Right lobe of liver (tissue), 6 donors: ENCODE data around the gene NRDC. TPM values are rescaled to one million over a fixed set of nuclear protein-coding genes. Genes with fewer than 3 reads are reported as not detected.
A peak's percentile ranks its signal among the peaks of the same experiment; 100 is the strongest.

ENCODE experiments used
- ATAC-seq, 4 donors: fragments of 200-7000 bp; cut with Tn5 transposase; one replicate each; pipeline ENCODE4 v1.9.1; 2020; ENCODE audit warnings: mild to moderate bottlenecking in 4 of 4, moderate library complexity in 4 of 4
- DNase-seq, 3 donors: peaks; one replicate each; pipeline ENCODE4 v3.0.0-alpha.2; 2020
- H3K27ac ChIP-seq, 3 donors: fragments of 200-600 bp; one replicate each; pipeline ENCODE4 v1.8.0; 2022
- H3K27me3 ChIP-seq, 2 donors: fragments of 200-600 bp; one replicate each; pipeline ENCODE4 v1.8.0; 2022
- H3K36me3 ChIP-seq, 4 donors: fragments of 200-600 bp; sonication (generic) in 1 of 4; one replicate each; pipeline versions ENCODE4 v1.5.1 to v1.8.0; 2017 to 2022; ENCODE audit warnings: control low read depth in 1 of 4
- H3K4me1 ChIP-seq, 4 donors: fragments of 200-600 bp; sonication (generic) in 1 of 4; one replicate each; pipeline versions ENCODE4 v1.5.1 to v1.8.0; 2017 to 2022; ENCODE audit warnings: control low read depth in 1 of 4
- H3K4me3 ChIP-seq, 3 donors: fragments of 200-600 bp; one replicate each; pipeline ENCODE4 v1.8.0; 2022
- H3K9me3 ChIP-seq, 4 donors: fragments of 200-600 bp; sonication (generic) in 1 of 4; one replicate each; pipeline versions ENCODE4 v1.5.1 to v1.8.0; 2017 to 2022; ENCODE audit warnings: control low read depth in 1 of 4
- POLR2A ChIP-seq: fragments of 450-650 bp; IDR thresholded peaks from one replicate; pipeline ENCODE4 v1.6.1; 2017; ENCODE audit warnings: antibody characterized with exemption, mild to moderate bottlenecking
- WGBS: methylation state at CpG from one replicate; pipeline ENCODE4 v1.1.6; 2018; ENCODE audit warnings: low coverage, low lambda C conversion rate; ENCODE audit not compliant: insufficient coverage; ENCODE audit errors: missing lambda C conversion rate; 5-methylcytosine and 5-hydroxymethylcytosine counted together
- intact Hi-C, 2 donors: fragments of 100-400 bp; cut with DNase I; formaldehyde crosslinking; loops; one replicate each; pipeline versions ENCODE4 v1.11.2 to v1.14.1; 2022
- total RNA-seq, 6 experiments: library from RNA; depleted of rRNA in 2 of 6; stranded (reverse); fragments of >200 nt in 2 of 6; fragmentation: NEBNext Ultra II Directional in 3 of 6; extraction: Animal tissue kit (Norgen Biotek cat#: 25700) in 3 of 6; gene quantifications; one replicate each; pipeline versions ENCODE4 v1.1.0 to v1.2.4, GENCODE V29; 2016 to 2023
- TF ChIP-seq, protein P1 (sequence below), 4 donors: fragments of 200-600 bp in 3 of 4; fragments of 450-650 bp in 1 of 4; IDR thresholded peaks; one replicate each; pipeline versions ENCODE4 v1.5.1 to v1.8.0; 2016 to 2022; ENCODE audit warnings: antibody characterized with exemption in 4 of 4, mild to moderate bottlenecking in 2 of 4
- donor health status: DM: no; HTN: yes; CAD: no.
- donor health status: DM: no; HTN: no; CAD: no.
- donor health status: DM: no; HTN: no; CAD: no.
- donor health status: DM: no; HTN: yes; CAD: no.
- donor health status: DM: no; HTN: yes; CAD: no.

NRDC gene
- total RNA-seq, 6 experiments from 2014 or later, result 57.9 to 88.0 (median 84.4) TPM

DNA sequence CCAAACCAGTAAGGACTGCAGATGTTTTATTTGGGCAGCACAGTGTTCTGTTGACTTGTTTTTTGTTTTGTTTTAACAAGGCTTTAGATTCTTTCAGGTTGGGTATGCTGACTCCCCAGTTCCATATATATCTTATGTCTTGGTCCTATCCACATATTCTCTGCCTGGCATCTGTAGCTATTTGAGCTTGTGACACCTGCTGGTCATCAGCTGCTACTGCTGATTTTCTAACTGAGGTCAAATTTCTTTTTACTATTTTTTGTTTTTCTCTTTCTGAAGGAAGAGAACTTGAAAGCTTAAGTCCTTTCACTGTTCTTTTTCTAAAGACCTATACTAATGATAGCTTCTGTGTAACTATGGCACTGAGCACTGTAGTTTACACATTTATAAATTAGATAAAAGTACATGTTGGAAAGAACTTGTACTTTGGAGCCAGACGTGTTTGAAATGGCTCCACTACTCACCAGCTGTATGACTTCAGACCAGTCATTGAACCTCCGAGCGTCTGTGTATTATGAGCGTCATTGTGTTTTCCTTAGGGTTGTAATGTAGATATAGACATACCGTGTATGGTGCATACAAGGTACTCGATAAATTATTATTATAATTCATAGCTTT lies 109.4 kb downstream of the NRDC start:
- H3K4me3 ChIP-seq, result no peak overlapping the region
- no peaks in the 10 kb centered on the region for H3K27me3 ChIP-seq
- no peak for TF ChIP-seq POLR2A
- TF ChIP-seq, protein P1, sequence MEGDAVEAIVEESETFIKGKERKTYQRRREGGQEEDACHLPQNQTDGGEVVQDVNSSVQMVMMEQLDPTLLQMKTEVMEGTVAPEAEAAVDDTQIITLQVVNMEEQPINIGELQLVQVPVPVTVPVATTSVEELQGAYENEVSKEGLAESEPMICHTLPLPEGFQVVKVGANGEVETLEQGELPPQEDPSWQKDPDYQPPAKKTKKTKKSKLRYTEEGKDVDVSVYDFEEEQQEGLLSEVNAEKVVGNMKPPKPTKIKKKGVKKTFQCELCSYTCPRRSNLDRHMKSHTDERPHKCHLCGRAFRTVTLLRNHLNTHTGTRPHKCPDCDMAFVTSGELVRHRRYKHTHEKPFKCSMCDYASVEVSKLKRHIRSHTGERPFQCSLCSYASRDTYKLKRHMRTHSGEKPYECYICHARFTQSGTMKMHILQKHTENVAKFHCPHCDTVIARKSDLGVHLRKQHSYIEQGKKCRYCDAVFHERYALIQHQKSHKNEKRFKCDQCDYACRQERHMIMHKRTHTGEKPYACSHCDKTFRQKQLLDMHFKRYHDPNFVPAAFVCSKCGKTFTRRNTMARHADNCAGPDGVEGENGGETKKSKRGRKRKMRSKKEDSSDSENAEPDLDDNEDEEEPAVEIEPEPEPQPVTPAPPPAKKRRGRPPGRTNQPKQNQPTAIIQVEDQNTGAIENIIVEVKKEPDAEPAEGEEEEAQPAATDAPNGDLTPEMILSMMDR (IDR thresholded peaks at IDR 0.05), result peak; percentile 75 to 88 (median 82)
- H3K9me3 ChIP-seq, result no peaks in the 10 kb centered on the region
- intact Hi-C loops, result no loop called here
- H3K36me3 ChIP-seq, result peaks cover 0 to 65% (median 15%) of the 10 kb centered on the region in 4 donors
- WGBS, result 26% methylated on average over 6 of the region's 6 CpGs
- ATAC-seq (peak; percentile 86 to 94 (median 92)), DNase-seq (no peak)
- H3K4me1 ChIP-seq, result peaks cover 0 to 7% (median 0%) of the 10 kb centered on the region in 4 donors
- H3K27ac ChIP-seq, result peak overlapping the region; percentile 4 to 37 (median 27)

DNA sequence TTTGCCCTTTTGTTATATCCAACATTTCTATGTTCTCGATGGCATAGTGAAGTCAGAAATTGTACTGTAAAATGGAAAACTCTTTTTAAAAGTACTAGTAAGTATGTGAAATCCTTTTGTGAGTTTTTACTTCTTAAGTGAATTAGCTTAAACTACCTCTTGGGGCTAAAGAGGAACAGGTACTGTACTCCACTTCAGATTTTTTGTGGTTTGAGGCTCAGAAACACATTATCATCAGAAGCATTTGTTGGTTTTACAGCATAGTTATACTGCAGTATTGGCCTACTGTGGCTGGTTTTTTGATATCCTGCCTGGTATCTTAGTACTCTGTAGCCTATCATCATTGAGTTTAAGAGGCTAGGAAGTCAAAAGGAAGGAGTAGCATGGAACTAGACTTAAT lies 117.2 kb downstream of the NRDC start:
- Histone ChIP-seq H3K27me3 (no peaks in the 10 kb centered on the region), H3K36me3 (peaks cover 0 to 26% (median 12%) of the 10 kb centered on the region in 4 donors), H3K4me3 (no peak overlapping the region), H3K9me3 (no peaks in the 10 kb centered on the region), H3K4me1 (no peaks in the 10 kb centered on the region), H3K27ac (no peak overlapping the region)
- intact Hi-C loops, result no loop called here
- no peak for DNase-seq
- WGBS, result 83% methylated on average over 1 of the region's 1 CpG
- ATAC-seq, result no peak
- TF ChIP-seq, protein P1 (IDR thresholded peaks at IDR 0.05), result no peak
- no peak for TF ChIP-seq POLR2A

DNA sequence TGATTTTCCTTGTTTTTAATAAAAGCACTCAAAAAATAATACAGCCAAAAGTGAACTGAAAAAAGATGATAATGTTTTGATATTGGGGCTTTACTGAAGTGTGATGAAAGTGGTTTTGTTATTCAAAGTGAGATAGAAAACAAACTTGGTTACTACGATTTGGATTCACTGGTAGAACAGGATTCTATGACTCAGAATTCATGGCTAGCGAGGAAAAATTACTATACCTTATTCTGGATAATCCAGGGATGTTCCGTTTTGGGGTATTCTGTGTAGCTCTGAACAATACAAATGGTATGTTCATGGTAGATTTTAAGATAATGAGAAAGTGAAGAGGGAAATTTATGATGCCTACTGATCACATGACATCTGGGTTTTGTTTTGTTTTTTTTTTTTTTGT lies 117.7 kb downstream of the NRDC start:
- Histone ChIP-seq H3K4me1 (no peaks in the 10 kb centered on the region), H3K36me3 (peaks cover 0 to 25% (median 12%) of the 10 kb centered on the region in 4 donors), H3K4me3 (no peak overlapping the region), H3K9me3 (no peaks in the 10 kb centered on the region), H3K27me3 (no peaks in the 10 kb centered on the region), H3K27ac (no peak overlapping the region)
- 91% methylated on average over 3 of the region's 3 CpGs for WGBS
- intact Hi-C loops, result no loop called here
- no peak for TF ChIP-seq POLR2A
- TF ChIP-seq, protein P1 (IDR thresholded peaks at IDR 0.05), result no peak
- no peak for ATAC-seq
- no peak for DNase-seq

DNA sequence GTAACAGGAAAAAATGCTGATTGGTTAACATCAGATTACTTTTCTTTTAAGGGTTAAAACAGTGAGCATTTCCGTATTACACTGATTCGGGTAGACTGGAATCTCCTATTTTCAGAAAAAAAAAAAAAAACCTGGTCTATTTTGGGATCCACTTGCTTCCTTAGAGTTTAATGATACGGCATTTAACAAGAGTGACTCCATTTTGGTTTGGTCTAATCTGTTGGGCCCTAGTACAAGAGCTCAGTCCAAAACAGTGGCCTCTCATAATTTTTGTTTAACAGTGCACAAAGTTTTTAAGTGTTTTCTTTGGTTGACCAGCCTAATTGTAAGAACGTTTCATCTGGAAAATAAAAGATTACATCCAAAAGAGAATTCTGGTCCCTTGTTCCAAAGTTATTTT lies 120.2 kb downstream of the NRDC start:
- Histone ChIP-seq H3K4me1 (no peaks in the 10 kb centered on the region), H3K36me3 (peaks cover 0 to 18% (median 11%) of the 10 kb centered on the region in 4 donors), H3K27me3 (no peaks in the 10 kb centered on the region), H3K9me3 (no peaks in the 10 kb centered on the region), H3K27ac (no peak overlapping the region), H3K4me3 (no peak overlapping the region)
- TF ChIP-seq, protein P1 (IDR thresholded peaks at IDR 0.05), result no peak
- TF ChIP-seq POLR2A, result no peak
- DNase-seq (no peak), ATAC-seq (no peak)
- WGBS, result 86% methylated on average over 4 of the region's 4 CpGs
- intact Hi-C loops, result no loop called here
